GM18873 (cell line): Measurements from ENCODE around the gene NUP37.
"Not testable (repeated sequence)": the region's sequence is repeated elsewhere in the genome, so short reads cannot be mapped to it uniquely, and the experiment has no call there.

Experiments used
- ATAC-seq: cut with Tn5 transposase; IDR thresholded peaks from one replicate; pipeline ENCODE4 v1.9.1; 2021; ENCODE audit warnings: mild to moderate bottlenecking, moderate library complexity, moderate number of reproducible peaks; ENCODE audit not compliant: unreplicated experiment, low FRiP score

NUP37 gene

DNA sequence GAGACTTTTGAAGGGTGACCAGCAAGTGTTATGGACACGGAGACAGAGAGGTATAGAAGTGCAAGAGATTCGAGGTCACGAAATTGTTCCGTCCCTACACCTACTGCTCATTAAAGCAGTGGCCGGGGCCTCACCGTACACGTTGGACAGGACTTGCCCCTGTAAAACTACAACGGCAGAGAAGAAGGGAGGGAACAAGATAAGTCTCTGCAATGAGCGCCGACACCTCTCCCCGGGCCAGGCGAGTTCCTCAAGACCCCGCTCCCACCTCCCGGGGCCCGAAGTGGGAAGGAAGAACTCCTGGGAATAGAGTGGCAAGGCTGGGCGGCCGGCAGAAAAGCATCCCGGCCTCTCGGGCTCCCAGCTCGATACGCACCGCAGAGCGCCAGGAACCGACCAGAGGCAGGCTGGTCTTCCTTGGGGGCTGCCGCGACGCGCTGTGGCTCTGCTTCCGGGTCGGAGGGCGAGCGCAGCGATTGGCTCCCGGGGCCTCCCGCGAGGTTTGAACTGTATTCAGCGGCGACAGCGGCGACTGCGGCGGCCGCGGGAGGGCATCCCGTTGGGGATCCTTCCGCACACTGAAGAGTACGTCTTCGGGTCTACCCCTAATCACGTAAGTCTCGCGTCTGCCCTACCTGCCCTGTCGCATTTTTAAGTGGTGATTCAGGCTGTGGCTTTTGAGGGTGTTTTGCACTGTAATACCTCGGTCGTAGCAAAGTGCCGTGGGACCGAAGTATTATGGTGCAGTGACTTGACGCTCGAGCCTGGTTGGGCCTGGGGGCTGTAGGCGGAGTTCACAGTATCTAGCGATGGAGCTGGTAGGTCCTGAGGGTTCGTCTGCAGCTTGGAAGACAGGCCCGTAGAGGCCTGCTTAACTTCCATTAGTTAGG lies at the start of gene NUP37, which contains the start of gene PARPBP:
Gene NUP37 (minus strand): TSS at position 441 of the 890 bp plus-strand sequence. CDS start 1,596 bp downstream, outside the sequence.
Gene PARPBP (plus strand): TSS at position 510 of the 890 bp plus-strand sequence. CDS start 3,706 bp downstream, outside the sequence.
- ATAC-seq: peak; percentile 92

DNA sequence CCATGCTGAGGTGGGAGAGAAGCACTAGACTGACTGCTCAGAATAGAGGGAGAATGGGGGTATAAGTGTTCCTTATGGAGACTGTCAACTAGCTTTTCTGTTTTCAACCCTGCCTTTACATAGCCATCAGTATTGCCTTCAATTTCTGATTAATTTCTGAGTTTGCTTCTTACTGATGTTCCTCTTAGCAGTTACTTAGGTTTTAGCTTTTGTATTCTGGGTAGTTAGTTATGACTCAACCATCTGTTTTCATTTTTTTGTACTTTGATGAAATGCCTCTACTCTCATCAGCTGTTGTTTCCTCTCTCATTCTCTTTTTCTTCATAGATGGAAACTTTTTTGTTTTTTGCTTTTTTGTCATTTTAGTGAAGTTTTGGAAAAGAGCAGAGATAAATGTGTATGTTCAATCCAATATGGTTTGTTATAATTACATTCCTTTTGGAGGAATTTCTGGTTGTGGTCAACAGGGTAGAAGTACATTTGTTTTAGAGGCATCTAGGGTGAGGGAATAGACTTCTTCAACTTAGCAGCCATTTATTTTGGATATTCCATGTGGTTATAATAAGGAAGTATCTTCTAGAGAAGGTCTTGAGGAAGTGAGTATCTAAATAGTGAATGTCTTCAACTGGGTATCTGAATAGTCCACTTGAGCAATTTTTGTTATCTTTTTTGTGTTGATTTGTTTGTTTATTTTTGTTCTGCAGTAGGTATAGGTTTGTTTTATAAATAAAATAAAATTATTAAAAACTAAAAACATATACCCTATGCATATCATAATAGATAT lies 48.1 kb upstream of the NUP37 start:
- peak; percentile 65 for ATAC-seq

GRCh38 chr12:102163383-102163782 lies 43.5 kb upstream of the NUP37 start:
- no peak for ATAC-seq

DNA sequence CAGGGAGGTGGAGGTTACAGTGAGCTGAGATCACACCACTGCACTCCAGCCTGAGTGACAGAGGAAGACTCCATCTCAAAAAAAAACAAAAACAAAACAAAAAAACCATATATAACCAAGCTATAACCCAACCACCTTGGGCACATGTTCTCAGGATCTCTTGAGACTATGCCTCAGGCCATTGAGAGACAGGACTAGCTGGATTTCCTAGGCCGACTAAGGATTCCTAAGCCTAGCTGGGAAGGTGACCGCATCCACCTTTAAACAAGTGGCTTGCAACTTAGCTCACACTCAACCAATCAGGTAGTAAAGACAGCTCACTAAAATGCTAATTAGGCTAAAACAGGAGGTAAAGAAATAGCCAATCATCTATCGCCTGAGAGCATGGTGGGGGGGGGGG lies 35.3 kb upstream of the NUP37 start:
- ATAC-seq: not testable (repeated sequence)

DNA sequence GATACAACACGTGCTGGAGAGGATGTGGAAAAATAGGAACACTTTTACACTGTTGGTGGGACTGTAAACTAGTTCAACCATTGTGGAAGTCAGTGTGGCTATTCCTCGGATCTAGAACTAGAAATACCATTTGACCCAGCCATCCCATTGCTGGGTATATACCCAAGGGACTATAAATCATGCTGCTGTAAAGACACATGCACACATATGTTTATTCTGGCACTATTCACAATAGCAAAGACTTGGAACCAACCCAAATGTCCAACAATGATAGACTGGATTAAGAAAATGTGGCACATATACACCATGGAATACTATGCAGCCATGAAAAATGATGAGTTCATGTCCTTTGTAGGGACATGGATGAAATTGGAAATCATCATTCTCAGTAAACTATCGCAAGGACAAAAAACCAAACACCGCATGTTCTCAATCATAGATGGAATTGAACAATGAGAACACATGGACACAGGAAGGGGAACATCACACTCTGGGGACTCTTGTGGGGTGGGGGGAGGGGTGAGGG lies 27.2 kb upstream of the NUP37 start:
- not testable (repeated sequence) for ATAC-seq

GRCh38 chr12:102144221-102144620 lies 24.3 kb upstream of the NUP37 start:
- ATAC-seq: no peak

DNA sequence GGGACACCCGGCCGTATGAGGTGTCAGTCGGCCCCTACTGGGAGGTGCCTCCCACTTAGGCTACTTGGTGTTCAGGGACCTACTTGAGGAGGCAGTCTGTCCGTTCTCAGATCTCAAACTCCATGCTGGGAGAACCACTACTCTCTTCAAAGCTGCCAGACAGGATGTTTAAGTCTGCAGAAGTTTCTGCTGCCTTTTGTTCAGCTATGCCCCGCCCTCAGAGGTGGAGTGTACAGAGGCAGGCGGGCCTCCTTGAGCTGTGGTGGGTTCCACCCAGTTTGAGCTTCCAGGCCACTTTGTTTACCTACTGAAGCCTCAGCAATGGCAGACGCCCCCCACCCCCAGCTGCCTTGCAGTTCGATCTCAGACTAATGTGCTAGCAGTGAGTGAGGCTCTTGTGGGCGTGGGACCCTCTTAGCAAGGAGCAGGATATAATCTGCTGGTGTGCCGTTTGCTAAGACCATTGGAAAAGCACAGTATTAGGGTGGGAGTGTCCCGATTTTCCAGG lies 23.0 kb upstream of the NUP37 start:
- not testable (repeated sequence) for ATAC-seq

DNA sequence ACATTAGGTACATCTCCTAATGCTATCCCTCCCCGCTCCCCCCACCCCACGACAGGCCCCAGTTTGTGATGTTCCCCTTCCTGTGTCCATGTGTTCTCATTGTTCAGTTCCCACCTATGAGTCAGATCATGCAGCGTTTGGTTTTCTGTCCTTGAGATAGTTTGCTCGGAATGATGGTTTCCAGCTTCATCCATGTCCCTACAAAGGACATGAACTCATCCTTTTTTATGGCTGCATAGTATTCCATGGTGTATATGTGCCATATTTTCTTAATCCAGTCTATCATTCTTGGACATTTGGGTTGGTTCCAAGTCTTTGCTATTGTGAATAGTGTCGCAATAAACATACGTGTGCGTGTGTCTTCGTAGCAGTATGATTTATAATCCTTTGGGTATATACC lies 17.7 kb upstream of the NUP37 start:
- not testable (repeated sequence) for ATAC-seq

DNA sequence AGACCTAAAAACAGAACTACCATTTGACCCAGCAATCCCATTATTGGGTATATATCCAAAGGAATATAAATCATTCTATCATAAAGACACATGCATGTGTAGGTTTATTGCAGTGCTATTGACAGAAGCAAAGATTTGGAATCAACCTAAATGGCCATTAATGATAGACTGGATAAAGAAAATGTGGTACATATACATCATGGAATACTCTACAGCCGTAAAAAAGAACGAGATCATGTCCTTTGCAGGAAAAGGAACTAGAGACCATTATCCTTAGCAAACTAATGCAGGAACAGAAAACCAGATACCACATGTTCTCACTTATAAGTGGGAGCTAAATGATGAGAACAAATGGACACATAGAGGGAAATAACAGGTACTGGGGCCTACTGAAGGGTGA lies 11.5 kb upstream of the NUP37 start:
- not testable (repeated sequence) for ATAC-seq

GRCh38 chr12:102130720-102131119 lies 10.8 kb upstream of the NUP37 start:
- not testable (repeated sequence) for ATAC-seq

DNA sequence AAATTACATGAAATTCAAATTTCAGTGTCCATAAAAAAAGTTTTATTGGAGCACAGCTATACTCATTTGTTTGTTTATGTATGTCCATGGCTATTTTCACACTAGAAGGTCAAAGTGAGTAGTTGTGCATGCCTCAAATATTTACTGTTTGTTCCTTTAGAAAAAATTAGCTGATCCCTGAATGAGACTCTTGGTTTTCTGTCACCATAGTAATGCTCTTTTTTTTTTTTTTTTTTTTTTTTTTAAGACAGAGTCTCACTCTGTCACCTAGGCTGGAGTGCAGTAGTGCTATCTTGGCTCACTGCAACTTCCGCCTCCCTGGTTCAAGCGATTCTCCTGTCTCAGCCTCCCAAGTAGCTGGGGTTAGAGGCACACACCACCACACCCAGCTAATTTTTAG lies 1.4 kb upstream of the NUP37 start:
- ATAC-seq: not testable (repeated sequence)

- no peak for ATAC-seq
These were observed 972 bp upstream of the NUP37 start for GRCh38 chr12:102120886-102121285.

DNA sequence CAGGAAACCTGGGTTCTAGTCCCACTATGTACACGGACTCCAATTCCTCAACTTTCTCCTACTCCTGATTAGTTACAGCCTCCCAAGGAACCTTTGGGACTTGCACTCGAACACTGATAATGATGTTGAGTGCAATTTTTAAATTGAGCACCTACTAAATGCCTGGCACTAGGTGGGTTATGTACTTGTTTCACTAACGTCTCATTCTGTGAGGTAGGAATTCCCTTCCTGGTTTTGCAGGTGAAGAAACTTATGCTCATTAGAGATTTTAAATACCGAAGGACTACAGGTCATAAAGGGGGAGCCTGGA lies 605 bp upstream of the NUP37 start:
- no peak for ATAC-seq

GRCh38 chr12:102118874-102119273 lies 1.0 kb downstream of the NUP37 start:
- no peak for ATAC-seq

DNA sequence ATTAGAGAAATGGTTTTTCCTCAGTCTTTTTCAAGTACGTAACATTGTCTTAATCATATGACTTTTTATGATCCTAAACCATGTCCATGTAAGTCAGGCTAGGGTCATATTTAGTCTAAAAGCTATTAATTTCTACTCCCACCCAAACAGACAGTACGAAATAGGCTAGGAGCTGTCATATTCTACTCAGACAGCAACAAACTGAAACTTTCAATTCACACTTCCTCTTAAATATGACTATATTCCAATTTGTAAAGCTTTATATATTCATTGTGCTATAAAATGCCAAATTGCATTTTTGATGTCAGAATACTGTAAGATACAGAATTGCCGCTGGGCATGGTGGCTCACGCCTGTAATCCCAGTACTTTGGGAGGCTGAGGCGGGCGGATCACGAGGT lies 3.5 kb downstream of the NUP37 start:
- ATAC-seq: no peak

GRCh38 chr12:102114212-102114611 lies 5.7 kb downstream of the NUP37 start:
- ATAC-seq: no peak

DNA sequence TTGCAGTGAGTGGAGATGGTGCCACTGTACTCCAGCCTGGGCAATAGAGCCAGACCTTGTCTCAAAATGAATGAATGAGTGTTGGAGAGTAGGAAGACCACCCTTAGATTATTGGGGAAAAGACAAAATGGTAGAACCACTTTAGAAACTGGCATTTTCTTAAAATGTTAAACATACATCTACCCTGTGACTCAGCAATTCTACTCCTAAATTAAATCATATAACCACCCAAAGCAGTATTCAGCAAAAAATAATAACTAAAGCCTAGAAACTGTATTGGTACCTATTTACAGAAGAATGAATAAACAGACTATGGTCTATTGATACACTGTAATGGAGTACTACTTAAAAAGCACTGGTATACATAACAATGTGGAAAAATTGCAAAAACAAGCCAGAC lies 9.1 kb downstream of the NUP37 start:
- no peak for ATAC-seq

- no peak for ATAC-seq
These were observed 11.9 kb downstream of the NUP37 start for GRCh38 chr12:102107970-102108369.

GRCh38 chr12:102106905-102107304 lies 13.0 kb downstream of the NUP37 start:
- no peak for ATAC-seq

DNA sequence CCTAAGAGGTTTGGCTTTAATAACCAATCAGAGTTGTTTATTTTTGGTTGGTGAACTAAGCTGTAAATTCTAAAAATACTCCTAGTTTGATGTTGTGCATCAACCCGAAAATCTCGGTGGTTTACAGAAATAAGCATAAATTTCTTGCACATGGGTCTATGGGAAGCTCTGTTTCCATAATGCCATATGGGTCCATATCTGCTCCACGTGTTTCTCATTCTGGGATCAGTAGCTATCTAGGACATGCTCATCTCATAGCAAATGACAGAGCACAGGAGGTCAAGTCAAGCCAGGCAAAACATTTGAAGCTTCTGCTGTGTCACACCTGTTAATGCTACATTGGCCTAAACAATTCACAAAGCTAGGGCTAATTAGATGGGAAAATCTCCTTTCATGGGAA lies 23.1 kb downstream of the NUP37 start:
- no peak for ATAC-seq

DNA sequence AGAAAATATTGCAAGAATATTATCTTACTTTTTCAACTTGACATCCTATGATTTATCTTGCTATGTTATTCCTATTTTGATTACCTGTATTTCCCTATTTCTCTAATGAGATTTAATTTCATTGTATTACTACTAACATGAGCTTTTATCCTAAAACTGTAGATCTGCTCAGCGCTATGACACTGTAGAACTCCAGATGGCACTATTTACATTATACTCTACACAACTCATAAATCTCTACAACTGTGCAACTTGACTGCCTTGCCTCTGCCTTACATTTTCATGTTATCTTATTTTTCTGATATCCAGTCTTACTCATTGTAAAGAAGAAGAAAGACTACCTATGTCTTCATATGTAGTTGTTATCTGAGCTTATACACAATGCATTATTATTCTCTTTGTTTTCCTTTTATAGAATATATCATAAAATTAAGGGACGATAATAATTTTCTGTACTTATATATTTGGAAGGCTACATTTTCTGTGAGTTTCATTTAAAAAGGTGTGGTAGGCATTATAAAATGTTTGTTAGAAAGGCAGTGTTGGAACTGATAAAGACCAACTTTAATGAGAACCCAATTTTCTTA lies 24.1 kb downstream of the NUP37 start:
- peak; percentile 59 for ATAC-seq
